Coronary artery (tissue), 2 donors: ENCODE data around the gene TARDBP.
"Not testable (repeated sequence)": the region's sequence is repeated elsewhere in the genome, so short reads cannot be mapped to it uniquely, and the experiment has no call there.

Source experiments
- DNase-seq: peaks from one replicate; pipeline ENCODE4 v3.0.0-alpha.2; 2017; ENCODE audit warnings: low spot score
- H3K27ac ChIP-seq, 2 donors: fragments of 200-600 bp; sonication (generic); one replicate each; pipeline ENCODE4 v1.5.1; 2016 to 2019
- H3K4me3 ChIP-seq: fragments of 200-600 bp; sonication (generic); 2 replicates; pipeline ENCODE4 v1.5.1; 2016; ENCODE audit warnings: mild to moderate bottlenecking, moderate library complexity
- CTCF ChIP-seq: fragments of 200-600 bp; sonication (generic); IDR thresholded peaks from one replicate; pipeline ENCODE4 v1.5.1; 2019; ENCODE audit warnings: antibody characterized with exemption

The TARDBP gene

GRCh38 chr1:11025618-11026017, 13.2 kb downstream of the TARDBP start:
- DNase-seq: no peak
- no peak for TF ChIP-seq CTCF
- no peak overlapping the region for H3K4me3 ChIP-seq
- no peak overlapping the region for H3K27ac ChIP-seq

GRCh38 chr1:11026052-11026451, 13.6 kb downstream of the TARDBP start:
- TF ChIP-seq CTCF: no peak

GRCh38 chr1:11026903-11027302, 14.4 kb downstream of the TARDBP start:
- H3K4me3 ChIP-seq: no peak overlapping the region
- TF ChIP-seq CTCF: no peak

More at GRCh38 chr1:11026052-11026451, 13.6 kb downstream of the TARDBP start:
- no peak for DNase-seq
- Histone ChIP-seq H3K4me3 (no peak overlapping the region), H3K27ac (no peak overlapping the region)

GRCh38 chr1:11027316-11027715, 14.9 kb downstream of the TARDBP start:
- Histone ChIP-seq H3K4me3 (no peak overlapping the region), H3K27ac (no peak overlapping the region)
- DNase-seq: no peak
- TF ChIP-seq CTCF: no peak

More at GRCh38 chr1:11026903-11027302, 14.4 kb downstream of the TARDBP start:
- DNase-seq: no peak
- H3K27ac ChIP-seq: no peak overlapping the region

GRCh38 chr1:11028018-11028417, 15.6 kb downstream of the TARDBP start:
- Histone ChIP-seq H3K4me3 (no peak overlapping the region), H3K27ac (no peak overlapping the region)
- TF ChIP-seq CTCF: no peak
- no peak for DNase-seq

GRCh38 chr1:11030865-11031264, 18.4 kb downstream of the TARDBP start:
- no peak for TF ChIP-seq CTCF
- DNase-seq: no peak
- no peak overlapping the region for H3K4me3 ChIP-seq
- H3K27ac ChIP-seq: no peak overlapping the region

- DNase-seq: no peak
- Histone ChIP-seq H3K27ac (no peak overlapping the region), H3K4me3 (no peak overlapping the region)
- TF ChIP-seq CTCF: no peak
These were observed 19.3 kb downstream of the TARDBP start for GRCh38 chr1:11031624-11032262.

GRCh38 chr1:11037019-11037739, 24.7 kb downstream of the TARDBP start:
- DNase-seq: peak; percentile 4
- H3K4me3 ChIP-seq, H3K27ac ChIP-seq: not testable (repeated sequence)
